HepG2 (cell line): ENCODE results near the gene CNIH3. TPM values are rescaled to one million over a fixed set of nuclear protein-coding genes. Genes with fewer than 3 reads are reported as not detected.

Experiments
- ATAC-seq: fragments of 200-7000 bp; cut with Tn5 transposase; 3 replicates; pipeline ENCODE4 v1.9.1; 2020; ENCODE audit warnings: mild to moderate bottlenecking, moderate library complexity
- BruUV-seq: library from RNA; stranded (reverse); fragments of 400-500 nt; replicated peaks from 2 replicates; lab custom pipeline; 2021; lab: Mats Ljungman, UMichigan
- CTCF ChIA-PET: fragments of 300-600 bp; formaldehyde crosslinking; extraction: SDS; loops from one replicate; lab custom pipeline; 2021; ENCODE audit warnings: low total read pairs, inconsistent platforms, low intra/inter-chr PET ratio; lab: Yijun Ruan, JAX
- POLR2A ChIA-PET: fragments of 350-600 bp; sonication (Branson Sonifier 250); formaldehyde crosslinking; loops from one replicate; lab custom pipeline; 2020; ENCODE audit warnings: antibody characterized with exemption, inconsistent platforms; lab: Yijun Ruan, JAX
- DNase-seq: peaks from one replicate; pipeline ENCODE4 v3.0.0-alpha.2; 2015; ENCODE audit warnings: low spot score
- FAIRE-seq: peaks from 3 replicates; lab custom pipeline; 2011; peaks lifted over from hg19 to GRCh38; lab: Jason Lieb, UNC
- H2AFZ ChIP-seq: one replicate; pipeline ENCODE4 v1.6.1; 2011; ENCODE audit warnings: low read length, inconsistent platforms
- H3K27ac ChIP-seq: fragments of 300-600 bp; 3 replicates; pipeline ENCODE4 v1.8.0; 2011; ENCODE audit warnings: mixed run types, mild to moderate bottlenecking, mixed read lengths, low read length, inconsistent platforms; ENCODE audit not compliant: insufficient read depth; ENCODE audit errors: extremely low read length
- H3K27me3 ChIP-seq, 2 experiments: fragments of 200-600 bp in 1 of 2; 2 replicates in 1 of 2; 3 replicates in 1 of 2; pipeline versions ENCODE4 v1.6.0 to v1.8.0; 2011; ENCODE audit warnings: low read length in 2 of 2, mild to moderate bottlenecking in 2 of 2, moderate library complexity in 2 of 2, inconsistent platforms in 1 of 2; ENCODE audit not compliant: insufficient read depth in 2 of 2, control insufficient read depth in 1 of 2
- H3K36me3 ChIP-seq, 2 experiments: fragments of 200-600 bp in 1 of 2; replicated peaks in 1 of 2; 2 replicates in 1 of 2; 3 replicates in 1 of 2; pipeline versions ENCODE4 v1.5.1 to v1.8.0; 2011; ENCODE audit warnings: low read length in 2 of 2, inconsistent platforms in 1 of 2; ENCODE audit not compliant: insufficient read depth in 2 of 2, control insufficient read depth in 1 of 2
- H3K4me1 ChIP-seq: 2 replicates; pipeline ENCODE4 v1.5.1; 2012; ENCODE audit warnings: low read length, inconsistent platforms; ENCODE audit not compliant: insufficient read depth
- H3K4me2 ChIP-seq: 2 replicates; pipeline ENCODE4 v1.6.0; 2011; ENCODE audit warnings: low read depth, low read length, inconsistent platforms
- H3K4me3 ChIP-seq, 3 experiments: fragments of 200-600 bp in 1 of 3; sonication (generic), shearing (Covaris generic) in 1 of 3; replicated peaks in 1 of 3; 2 replicates each; pipeline ENCODE4 v1.5.1; 2011 to 2016; ENCODE audit warnings: low read length in 3 of 3, inconsistent platforms in 2 of 3, low read depth in 2 of 3, mild to moderate bottlenecking in 2 of 3, control low read depth in 1 of 3, mixed read lengths in 1 of 3; ENCODE audit not compliant: insufficient read depth in 1 of 3
- H3K79me2 ChIP-seq: one replicate; pipeline ENCODE4 v1.6.1; 2011; ENCODE audit warnings: low read length, inconsistent platforms; ENCODE audit not compliant: insufficient read depth
- H3K9ac ChIP-seq: 2 replicates; pipeline ENCODE4 v1.6.0; 2011; ENCODE audit warnings: mild to moderate bottlenecking, low read depth, low read length, inconsistent platforms; ENCODE audit not compliant: insufficient read depth
- H3K9me3 ChIP-seq: 2 replicates; pipeline ENCODE4 v1.5.1; 2012; ENCODE audit warnings: mild to moderate bottlenecking, low read length
- H4K20me1 ChIP-seq: 2 replicates; pipeline ENCODE4 v1.6.0; 2011; ENCODE audit warnings: inconsistent platforms, mild to moderate bottlenecking, low read length, moderate library complexity; ENCODE audit not compliant: insufficient read depth
- CREB1 ChIP-seq, 2 experiments: fragments of 450-650 bp in 1 of 2; IDR thresholded peaks; 2 replicates each; pipeline ENCODE4 v1.6.1; 2016 to 2017; ENCODE audit warnings: control low read depth in 1 of 2, mild to moderate bottlenecking in 1 of 2, missing compliant biosample characterization in 1 of 2, missing genetic modification characterization in 1 of 2
- NFATC3 ChIP-seq: sonication (generic); formaldehyde crosslinking; IDR thresholded peaks from 2 replicates; pipeline ENCODE4 v1.5.1; 2020; ENCODE audit warnings: mild to moderate bottlenecking, missing genetic modification reagents
- SNAPC2 ChIP-seq: sonication (generic); formaldehyde crosslinking; IDR thresholded peaks from 2 replicates; pipeline ENCODE4 v1.8.1; 2022; ENCODE audit warnings: mild to moderate bottlenecking, missing genetic modification reagents
- ZGPAT ChIP-seq: IDR thresholded peaks from 2 replicates; pipeline ENCODE4 v1.6.1; 2016; ENCODE audit warnings: mild to moderate bottlenecking
- WGBS: methylation state at CpG from one replicate; pipeline ENCODE4 v1.1.6; 2017; ENCODE audit warnings: low lambda C conversion rate; 5-methylcytosine and 5-hydroxymethylcytosine counted together
- in situ Hi-C: cut with HindIII; loops from 2 replicates; pipeline ENCODE4 v1.10.0; 2017; ENCODE audit warnings: low pct_unique_long_range_greater_than_20kb; ENCODE audit not compliant: extremely low pct_ligation_motif_present
- intact Hi-C: fragments of 100-400 bp; cut with micrococcal nuclease; formaldehyde crosslinking; loops from one replicate; pipeline ENCODE4 v1.10.0; 2022; ENCODE audit not compliant: unreplicated experiment
- polyA plus RNA-seq, 8 experiments: library from polyadenylated mRNA; depleted of rRNA in 3 of 8; stranded (reverse) in 7 of 8; unstranded in 1 of 8; fragments of >200 nt; fragmentation: Illumina TruSeq in 4 of 8; extraction: Trizol in 4 of 8; gene quantifications; 2 replicates each; pipeline versions ENCODE4 v1.2.1 to v1.2.3, GENCODE V29; 2011 to 2016; ENCODE audit warnings: low read depth in 4 of 8, missing spikeins in 1 of 8, mixed read lengths in 1 of 8; ENCODE audit not compliant: insufficient read depth in 1 of 8
- total RNA-seq, 5 experiments: library from RNA; depleted of rRNA; stranded (reverse); fragments of >200 nt; fragmentation: Illumina TruSeq; extraction: Trizol; gene quantifications; 2 replicates each; pipeline ENCODE4 v1.2.3, GENCODE V29; 2016; ENCODE audit warnings: low read depth in 1 of 5

CNIH3 gene
- total and polyA plus RNA-seq, 2 of the 13 experiments (the other 11 are each of a cell fraction or from before 2014, with no cell fraction given) = 0.36 to 1.1 TPM

GRCh38 chr1:224650290-224650689 lies 34.2 kb downstream of the CNIH3 start:
- Histone ChIP-seq H3K9me3 (no peaks in the 10 kb centered on the region), H3K9ac (no peak overlapping the region), H3K4me1 (no peaks in the 10 kb centered on the region), H3K4me3 (no peak overlapping the region), H4K20me1 (no peaks in the 10 kb centered on the region), H2AFZ (no peak overlapping the region), H3K27ac (no peak overlapping the region), H3K4me2 (no peak overlapping the region), H3K79me2 (no peaks in the 10 kb centered on the region), H3K27me3 (peaks cover 0 to 1% of the 10 kb centered on the region in 2 experiments; a peak in 1 of 5 replicates), H3K36me3 (no peaks in the 10 kb centered on the region)
- FAIRE-seq (no peak), DNase-seq (no peak), ATAC-seq (no peak)
- intact Hi-C loops = loop anchor here (5.0 kb wide), 1 partner anchor 1193 kb away; no protein-coding TSS in a partner anchor
- BruUV-seq = no TSS peak
- ChIA-PET CTCF (no interaction called here), POLR2A (no interaction called here)
- whole genome bisulfite sequencing = 47% methylated on average over 3 of the region's 3 CpGs
- TF ChIP-seq SNAPC2 (no peak), NFATC3 (no peak)
- in situ Hi-C loops = no loop called here

GRCh38 chr1:224651188-224651587 lies 35.1 kb downstream of the CNIH3 start:
- H2AFZ ChIP-seq = no peak overlapping the region
- no peak overlapping the region for H3K9ac ChIP-seq
- no peaks in the 10 kb centered on the region for H3K9me3 ChIP-seq
- WGBS = 49% methylated on average over 7 of the region's 7 CpGs
- intact Hi-C loops = loop anchor here (5.0 kb wide), 1 partner anchor 1194 kb away; no protein-coding TSS in a partner anchor
- no peaks in the 10 kb centered on the region for H3K4me1 ChIP-seq
- no peak for FAIRE-seq
- no peak for DNase-seq
- no peak overlapping the region for H3K27ac ChIP-seq
- peaks cover 0 to 6% of the 10 kb centered on the region in 2 experiments; a peak in 1 of 5 replicates for H3K27me3 ChIP-seq
- no peak for TF ChIP-seq ZGPAT
- TF ChIP-seq CREB1 (IDR thresholded peaks at IDR 0.05) = peak; percentile 30; the same call in 1 of the 2 replicates
- TF ChIP-seq CREB1 (CRISPR knock-in tag; IDR thresholded peaks at IDR 0.05) = no peak
- H3K4me3 ChIP-seq = no peak overlapping the region
- ATAC-seq = no peak
- H3K4me2 ChIP-seq = no peak overlapping the region
- ChIA-PET CTCF (no interaction called here), POLR2A (no interaction called here)
- no TSS peak for BruUV-seq
- in situ Hi-C loops = no loop called here
- no peaks in the 10 kb centered on the region for H3K36me3 ChIP-seq
- H3K79me2 ChIP-seq = no peaks in the 10 kb centered on the region
- no peaks in the 10 kb centered on the region for H4K20me1 ChIP-seq
